Natural killer cell (primary cell): ENCODE results near the gene EYS. TPM values are rescaled to one million over a fixed set of nuclear protein-coding genes. Genes with fewer than 3 reads are reported as not detected.

Experiments
- ATAC-seq, 3 donors: fragments of 150-1000 bp in 2 of 3; fragments of 200-7000 bp in 1 of 3; cut with Tn5 transposase; 1 replicate in 1 of 3; 2 replicates in 2 of 3; pipeline ENCODE4 v1.10.0; 2021; ENCODE audit warnings: mild to moderate bottlenecking in 2 of 3, moderate library complexity in 2 of 3
- DNase-seq, 2 donors: peaks; one replicate each; pipeline versions ENCODE4 v3.0.0 to v3.0.0-alpha.2; 2013 to 2021; ENCODE audit warnings: mixed read lengths in 1 of 2
- H3K27ac ChIP-seq: one replicate; pipeline ENCODE4 v1.5.1; 2013; ENCODE audit warnings: mild to moderate bottlenecking, low read length
- H3K27me3 ChIP-seq: one replicate; pipeline ENCODE4 v1.6.1; 2013; ENCODE audit warnings: low read length; ENCODE audit not compliant: control insufficient read depth, insufficient read depth
- H3K36me3 ChIP-seq: one replicate; pipeline ENCODE4 v1.6.1; 2013; ENCODE audit warnings: low read length; ENCODE audit not compliant: control insufficient read depth, insufficient read depth
- H3K4me1 ChIP-seq: one replicate; pipeline ENCODE4 v1.6.1; 2013; ENCODE audit warnings: low read length; ENCODE audit not compliant: control insufficient read depth, insufficient read depth
- H3K4me3 ChIP-seq: one replicate; pipeline ENCODE4 v1.5.1; 2013; ENCODE audit warnings: low read length
- H3K9me3 ChIP-seq: one replicate; pipeline ENCODE4 v1.6.1; 2013; ENCODE audit warnings: low read length; ENCODE audit not compliant: control insufficient read depth, insufficient read depth
- H3K27ac Mint-ChIP-seq, 2 donors: one replicate each; pipeline ENCODE4 v1.8.0; 2022; ENCODE audit warnings: mild to moderate bottlenecking in 2 of 2, mixed read lengths in 2 of 2, moderate library complexity in 1 of 2
- H3K27me3 Mint-ChIP-seq, 2 donors: one replicate each; pipeline ENCODE4 v1.8.0; 2022; ENCODE audit warnings: low read depth in 2 of 2, mixed read lengths in 2 of 2
- H3K36me3 Mint-ChIP-seq: one replicate; pipeline ENCODE4 v1.8.0; 2022; ENCODE audit warnings: mixed read lengths
- H3K4me1 Mint-ChIP-seq, 2 donors: one replicate each; pipeline ENCODE4 v1.8.0; 2022; ENCODE audit warnings: mixed read lengths in 2 of 2
- H3K4me3 Mint-ChIP-seq: one replicate; pipeline ENCODE4 v1.8.0; 2022; ENCODE audit warnings: mild to moderate bottlenecking, moderate library complexity, mixed read lengths
- H3K9me3 Mint-ChIP-seq, 2 donors: one replicate each; pipeline ENCODE4 v1.8.0; 2022; ENCODE audit warnings: mixed read lengths in 2 of 2
- CTCF ChIP-seq: fragments of 200-600 bp; IDR thresholded peaks from one replicate; pipeline ENCODE4 v1.8.0; 2022; ENCODE audit warnings: antibody characterized with exemption
- WGBS: methylation state at CpG from one replicate; pipeline ENCODE4 v1.1.7; 2013; ENCODE audit warnings: missing lambda C conversion rate; ENCODE audit not compliant: insufficient coverage; 5-methylcytosine and 5-hydroxymethylcytosine counted together
- intact Hi-C: fragments of 100-400 bp; cut with micrococcal nuclease; formaldehyde crosslinking; loops from one replicate; pipeline ENCODE4 v1.14.2; 2022
- total RNA-seq, 4 donors: library from RNA; stranded (reverse); fragments of 120-200 nt in 1 of 4; gene quantifications; one replicate each; pipeline versions ENCODE4 v1.2.3 to v1.2.4, GENCODE V29; 2013 to 2022

Gene EYS
- total RNA-seq, 3 donors from 2014 or later (not counting 1 experiment from before 2014, with no cell fraction given): 0.55 TPM; not detected in 2

GRCh38 chr6:63731930-63732329 lies 1975.1 kb downstream of the EYS start:
- DNase-seq (no peak), ATAC-seq (no peak)
- Mint-ChIP-seq H3K4me1 (peaks cover 0 to 8% of the 10 kb centered on the region in 2 donors), H3K9me3 (no peaks in the 10 kb centered on the region), H3K36me3 (no peaks in the 10 kb centered on the region), H3K4me3 (no peak overlapping the region), H3K27me3 (no peaks in the 10 kb centered on the region), H3K27ac (no peak overlapping the region)
- H3K27me3 ChIP-seq: no peaks in the 10 kb centered on the region
- H3K9me3 ChIP-seq: no peaks in the 10 kb centered on the region
- intact Hi-C loops: no loop called here
- H3K36me3 ChIP-seq: no peaks in the 10 kb centered on the region
- no peaks in the 10 kb centered on the region for H3K4me1 ChIP-seq
- no peak overlapping the region for H3K4me3 ChIP-seq
- 85% methylated on average over 3 of the region's 3 CpGs for WGBS
- no peak overlapping the region for H3K27ac ChIP-seq
- no peak for TF ChIP-seq CTCF

GRCh38 chr6:63730311-63730710 lies 1976.7 kb downstream of the EYS start:
- no peak for TF ChIP-seq CTCF
- H3K9me3 ChIP-seq: no peaks in the 10 kb centered on the region
- Mint-ChIP-seq H3K27me3 (no peaks in the 10 kb centered on the region), H3K36me3 (no peaks in the 10 kb centered on the region), H3K4me3 (no peak overlapping the region), H3K9me3 (no peaks in the 10 kb centered on the region), H3K4me1 (peaks cover 0 to 3% of the 10 kb centered on the region in 2 donors), H3K27ac (no peak overlapping the region)
- H3K4me3 ChIP-seq: no peak overlapping the region
- H3K27ac ChIP-seq: no peak overlapping the region
- no peak for DNase-seq
- intact Hi-C loops: no loop called here
- H3K27me3 ChIP-seq: no peaks in the 10 kb centered on the region
- ATAC-seq: no peak
- H3K4me1 ChIP-seq: no peaks in the 10 kb centered on the region
- H3K36me3 ChIP-seq: no peaks in the 10 kb centered on the region

- H3K27ac ChIP-seq: no peak overlapping the region
- Mint-ChIP-seq H3K27me3 (no peaks in the 10 kb centered on the region), H3K4me3 (no peak overlapping the region), H3K9me3 (no peaks in the 10 kb centered on the region), H3K27ac (no peak overlapping the region), H3K36me3 (no peaks in the 10 kb centered on the region), H3K4me1 (peaks cover 0 to 10% of the 10 kb centered on the region in 2 donors)
- intact Hi-C loops: no loop called here
- H3K27me3 ChIP-seq: no peaks in the 10 kb centered on the region
- no peak overlapping the region for H3K4me3 ChIP-seq
- no peak for DNase-seq
- TF ChIP-seq CTCF: no peak
- H3K4me1 ChIP-seq: no peaks in the 10 kb centered on the region
- no peak for ATAC-seq
- no peaks in the 10 kb centered on the region for H3K36me3 ChIP-seq
- no peaks in the 10 kb centered on the region for H3K9me3 ChIP-seq
Observed at GRCh38 chr6:63724721-63725120, 1982.3 kb downstream of the EYS start.

- DNase-seq (no peak), ATAC-seq (no peak)
- no CpG with 5 or more reads among the region's 1 CpG for WGBS
- H3K27me3 ChIP-seq: no peaks in the 10 kb centered on the region
- Mint-ChIP-seq H3K4me1 (peaks cover 0 to 10% of the 10 kb centered on the region in 2 donors), H3K4me3 (no peak overlapping the region), H3K36me3 (no peaks in the 10 kb centered on the region), H3K9me3 (no peaks in the 10 kb centered on the region), H3K27ac (no peak overlapping the region), H3K27me3 (no peaks in the 10 kb centered on the region)
- no peak overlapping the region for H3K4me3 ChIP-seq
- no peaks in the 10 kb centered on the region for H3K9me3 ChIP-seq
- no peaks in the 10 kb centered on the region for H3K4me1 ChIP-seq
- intact Hi-C loops: no loop called here
- no peak for TF ChIP-seq CTCF
- no peaks in the 10 kb centered on the region for H3K36me3 ChIP-seq
- H3K27ac ChIP-seq: no peak overlapping the region
Observed at GRCh38 chr6:63721181-63721580, 1985.8 kb downstream of the EYS start.
